GM12878 (cell line): ENCODE results near the gene REEP6. TPM values are rescaled to one million over a fixed set of nuclear protein-coding genes. Genes with fewer than 3 reads are reported as not detected.

Experiments
- ATAC-seq: fragments of 200-7000 bp; cut with Tn5 transposase; 3 replicates; pipeline ENCODE4 v1.9.1; 2020; ENCODE audit warnings: mild to moderate bottlenecking, moderate library complexity
- BruUV-seq: library from RNA; stranded (reverse); fragments of 400-500 nt; replicated peaks from 2 replicates; lab custom pipeline; 2021; lab: Mats Ljungman, UMichigan
- CTCF ChIA-PET: fragments of 300-600 bp; sonication (Branson Sonifier 250); formaldehyde crosslinking; extraction: SDS; loops from one replicate; lab custom pipeline; 2021; ENCODE audit warnings: inconsistent platforms; lab: Yijun Ruan, JAX
- POLR2A ChIA-PET: fragments of 350-600 bp; formaldehyde crosslinking; extraction: SDS; loops from one replicate; lab custom pipeline; 2021; ENCODE audit warnings: inconsistent platforms; lab: Charles Lee
- RAD21 ChIA-PET: fragments of 300-600 bp; sonication (Branson Sonifier 250); formaldehyde crosslinking; loops from one replicate; lab custom pipeline; 2023; ENCODE audit warnings: antibody characterized with exemption; ENCODE audit not compliant: unreplicated experiment; lab: Charles Lee
- SMC1A ChIA-PET: fragments of 300-600 bp; sonication (Branson Sonifier 250); formaldehyde crosslinking; loops from one replicate; lab custom pipeline; 2023; ENCODE audit not compliant: unreplicated experiment, uncharacterized antibody; lab: Charles Lee
- DNase-seq: peaks from one replicate; pipeline ENCODE4 v3.0.0-alpha.2; 2011; ENCODE audit warnings: low read depth, low spot score
- FAIRE-seq: peaks from 3 replicates; lab custom pipeline; 2011; peaks lifted over from hg19 to GRCh38; lab: Jason Lieb, UNC
- H2AFZ ChIP-seq: 2 replicates; pipeline ENCODE4 v1.6.0; 2011; ENCODE audit warnings: low read depth, low read length, control low read depth; ENCODE audit not compliant: control insufficient read depth
- H3K27ac ChIP-seq: 2 replicates; pipeline ENCODE4 v1.5.1; 2011; ENCODE audit warnings: control low read depth; ENCODE audit not compliant: control insufficient read depth, insufficient read depth
- H3K27me3 ChIP-seq, 2 experiments: replicated peaks in 1 of 2; 2 replicates each; pipeline versions ENCODE4 v1.6.0 to v1.6.1; 2011; ENCODE audit warnings: low read length in 1 of 2; ENCODE audit not compliant: control insufficient read depth in 2 of 2, insufficient read depth in 2 of 2
- H3K36me3 ChIP-seq, 2 experiments: 2 replicates each; pipeline ENCODE4 v1.5.1; 2011; ENCODE audit warnings: low read length in 1 of 2; ENCODE audit not compliant: control insufficient read depth in 2 of 2, insufficient read depth in 2 of 2
- H3K4me1 ChIP-seq: 2 replicates; pipeline ENCODE4 v1.6.1; 2011; ENCODE audit warnings: mild to moderate bottlenecking, low read length, moderate library complexity, mixed read lengths; ENCODE audit not compliant: control insufficient read depth, insufficient read depth
- H3K4me2 ChIP-seq: 2 replicates; pipeline ENCODE4 v1.6.0; 2011; ENCODE audit warnings: control low read depth; ENCODE audit not compliant: control insufficient read depth, insufficient read depth
- H3K4me3 ChIP-seq: fragments of 200-600 bp; sonication (generic); 2 replicates; pipeline ENCODE4 v1.5.1; 2016
- H3K79me2 ChIP-seq: 2 replicates; pipeline ENCODE4 v1.6.0; 2011; ENCODE audit warnings: low read length; ENCODE audit not compliant: control insufficient read depth, insufficient read depth
- H3K9ac ChIP-seq: 2 replicates; pipeline ENCODE4 v1.8.0; 2011; ENCODE audit warnings: low read length, control low read depth, mixed read lengths; ENCODE audit not compliant: control insufficient read depth, insufficient read depth
- H3K9me3 ChIP-seq: replicated peaks from 3 replicates; pipeline ENCODE4 v1.5.1; 2011; ENCODE audit warnings: mild to moderate bottlenecking, low read length; ENCODE audit not compliant: control insufficient read depth, insufficient read depth
- H4K20me1 ChIP-seq: 2 replicates; pipeline ENCODE4 v1.6.0; 2011; ENCODE audit not compliant: control insufficient read depth, insufficient read depth
- BCL11A ChIP-seq: IDR thresholded peaks from 2 replicates; pipeline ENCODE4 v1.6.1; 2011; ENCODE audit warnings: low read depth, low read length
- CHD2 ChIP-seq: IDR thresholded peaks from 2 replicates; pipeline ENCODE4 v1.6.1; 2011; ENCODE audit warnings: low read depth, low read length, improper control_type of control experiment, borderline replicate concordance
- EED ChIP-seq: sonication (generic); IDR thresholded peaks from 2 replicates; pipeline ENCODE4 v1.6.1; 2016; ENCODE audit warnings: antibody characterized with exemption, low read depth
- FOXK2 ChIP-seq: fragments of 450-650 bp; IDR thresholded peaks from 2 replicates; pipeline ENCODE4 v1.6.1; 2017; ENCODE audit warnings: mild to moderate bottlenecking, moderate library complexity
- HDGF ChIP-seq: fragments of 450-650 bp; IDR thresholded peaks from 2 replicates; pipeline ENCODE4 v1.6.1; 2016; ENCODE audit warnings: antibody characterized with exemption
- IKZF2 ChIP-seq, 2 experiments: fragments of 450-650 bp; IDR thresholded peaks; 2 replicates each; pipeline ENCODE4 v1.6.1; 2017; ENCODE audit warnings: mild to moderate bottlenecking in 2 of 2, moderate library complexity in 2 of 2
- IRF5 ChIP-seq: fragments of 450-650 bp; IDR thresholded peaks from 2 replicates; pipeline ENCODE4 v1.6.1; 2017; ENCODE audit warnings: borderline replicate concordance
- MTA3 ChIP-seq: IDR thresholded peaks from 2 replicates; pipeline ENCODE4 v1.6.1; 2012; ENCODE audit warnings: low read length, inconsistent platforms, borderline replicate concordance
- MYB ChIP-seq: fragments of 150-350 bp; IDR thresholded peaks from 2 replicates; pipeline ENCODE4 v1.6.1; 2014; ENCODE audit warnings: mild to moderate bottlenecking, low read depth, low read length, borderline replicate concordance
- NBN ChIP-seq: fragments of 450-650 bp; IDR thresholded peaks from 2 replicates; pipeline ENCODE4 v1.6.1; 2016
- NFXL1 ChIP-seq: fragments of 450-650 bp; IDR thresholded peaks from 2 replicates; pipeline ENCODE4 v1.6.1; 2017; ENCODE audit warnings: antibody characterized with exemption, mild to moderate bottlenecking, borderline replicate concordance
- NR2C1 ChIP-seq: fragments of 450-650 bp; IDR thresholded peaks from 2 replicates; pipeline ENCODE4 v1.6.1; 2017; ENCODE audit warnings: antibody characterized with exemption, mild to moderate bottlenecking, moderate library complexity
- RAD21 ChIP-seq: IDR thresholded peaks from 2 replicates; pipeline ENCODE4 v1.6.1; 2011; ENCODE audit warnings: mild to moderate bottlenecking, low read depth, low read length, moderate library complexity; ENCODE audit not compliant: insufficient read depth
- RFX5 ChIP-seq: IDR thresholded peaks from 2 replicates; pipeline ENCODE4 v1.6.1; 2011; ENCODE audit warnings: low read depth, low read length, improper control_type of control experiment
- SP1 ChIP-seq: IDR thresholded peaks from one replicate; pipeline ENCODE4 v1.6.1; 2011; ENCODE audit warnings: low read depth, low read length
- SREBF2 ChIP-seq: IDR thresholded peaks from 2 replicates; pipeline ENCODE4 v1.6.1; 2012; ENCODE audit warnings: mild to moderate bottlenecking, low read length
- SRF ChIP-seq, 2 experiments: IDR thresholded peaks; 2 replicates each; pipeline ENCODE4 v1.6.1; 2011; ENCODE audit warnings: low read depth in 2 of 2, low read length in 2 of 2, mild to moderate bottlenecking in 1 of 2, moderate library complexity in 1 of 2
- SUPT20H ChIP-seq: IDR thresholded peaks from 2 replicates; pipeline ENCODE4 v1.6.1; 2011; ENCODE audit warnings: low read depth, mild to moderate bottlenecking, low read length, moderate library complexity, borderline replicate concordance; ENCODE audit not compliant: control insufficient read depth
- ZBED1 ChIP-seq: IDR thresholded peaks from 2 replicates; pipeline ENCODE4 v1.6.1; 2016; ENCODE audit warnings: borderline replicate concordance
- ZBTB11 ChIP-seq: fragments of 450-650 bp; formaldehyde crosslinking; IDR thresholded peaks from 2 replicates; pipeline ENCODE4 v1.5.0; 2022; ENCODE audit warnings: mild to moderate bottlenecking, missing genetic modification characterization
- ZNF207 ChIP-seq: fragments of 450-650 bp; IDR thresholded peaks from 2 replicates; pipeline ENCODE4 v1.6.1; 2014; ENCODE audit warnings: antibody characterized with exemption, mild to moderate bottlenecking, borderline replicate concordance
- WGBS: methylation state at CpG from one replicate; pipeline ENCODE4 v1.1.6; 2016; ENCODE audit warnings: low lambda C conversion rate; ENCODE audit not compliant: insufficient replicate concordance, insufficient coverage; ENCODE audit errors: missing lambda C conversion rate; 5-methylcytosine and 5-hydroxymethylcytosine counted together
- in situ Hi-C: fragments of 300-500 bp; cut with MboI; formaldehyde crosslinking; loops from 9 replicates; pipeline ENCODE4 v1.14.3; 2018; ENCODE audit warnings: mixed read lengths
- intact Hi-C: fragments of 100-400 bp; cut with micrococcal nuclease; formaldehyde crosslinking; loops from one replicate; pipeline ENCODE4 v1.14.2; 2022; ENCODE audit not compliant: unreplicated experiment
- polyA plus RNA-seq, 11 experiments: library from polyadenylated mRNA; depleted of rRNA in 4 of 11; unstranded in 6 of 11; stranded (reverse) in 5 of 11; fragments of >200 nt; fragmentation: Nextera tagmentation in 4 of 11; fragmentation: Illumina TruSeq in 1 of 11; extraction: Ambion mirVana in 4 of 11; extraction: Trizol in 1 of 11; gene quantifications; 1 replicate in 1 of 11; 2 replicates in 10 of 11; pipeline versions ENCODE4 v1.2.1 to v1.2.3, GENCODE V29; 2011 to 2016; ENCODE audit warnings: inconsistent platforms in 2 of 11, missing spikeins in 2 of 11, low read depth in 1 of 11
- total RNA-seq, 4 experiments: library from RNA; depleted of rRNA in 3 of 4; stranded (reverse); fragments of >200 nt in 3 of 4; fragmentation: Illumina TruSeq in 1 of 4; extraction: Trizol in 1 of 4; gene quantifications; 2 replicates each; pipeline versions ENCODE4 v1.2.1 to v1.2.3, GENCODE V29; 2013 to 2021

REEP6 gene
- total and polyA plus RNA-seq, 10 of the 15 experiments (the other 5 are each of a cell fraction or from before 2014, with no cell fraction given): 0.06 to 1.1 (median 0.39) TPM; not detected in 2

GRCh38 chr19:1490311-1491113, 469 bp upstream of the REEP6 start, which contains the start of gene PCSK4:
Gene PCSK4, minus strand, starts transcription at chr19:1490350. Its CDS starts 4 bp downstream, at chr19:1490346.
- Histone ChIP-seq H2AFZ (peak within 1 kb of the TSS; percentile 89), H3K9ac (peak within 1 kb of the TSS; percentile 52; the same call in 1 of the 2 replicates), H3K4me1 (no peaks in the 10 kb centered on the region; the same call in 1 of the 2 replicates), H3K4me2 (peak within 1 kb of the TSS; percentile 87), H4K20me1 (no peaks in the 10 kb centered on the region), H3K9me3 (no peaks in the 10 kb centered on the region), H3K4me3 (peak within 1 kb of the TSS; percentile 65; the same call in 1 of the 2 replicates), H3K36me3 (no peaks in the 10 kb centered on the region), H3K27me3 (no peaks in the 10 kb centered on the region; a peak in 1 of 4 replicates), H3K27ac (no peak within 1 kb of the TSS), H3K79me2 (no peaks in the 10 kb centered on the region)
- peak; percentile 96 for ATAC-seq
- in situ Hi-C loops: no loop called here
- CTCF ChIA-PET: interaction anchor here (1.0 kb wide), 1 partner anchor 56 kb away, joined by 3 read pairs; no protein-coding TSS in a partner anchor
- under 1% methylated on average over 66 of the region's 74 CpGs for WGBS
- peak; percentile 87 for DNase-seq
- RAD21 ChIA-PET: interaction anchor here (0.9 kb wide), 1 partner anchor 159 kb away, joined by 3 read pairs; no protein-coding TSS in a partner anchor
- FAIRE-seq: peak; percentile 99
- SMC1A ChIA-PET: interaction anchor here (0.6 kb wide), 1 partner anchor 11 kb away, joined by 3 read pairs; no protein-coding TSS in a partner anchor
- POLR2A ChIA-PET: interaction anchor here (0.6 to 1.3 kb wide), 3 partner anchors 13 to 102 kb away, joined by 3 to 5 read pairs (median 3); partner anchors contain the start of gene MBD3
- no TSS peak for BruUV-seq
- intact Hi-C loops: no loop called here
- TF ChIP-seq RAD21 (no peak), HDGF (peak; percentile 99), IKZF2 (IDR thresholded peaks at IDR 0.05) (no peak), RFX5 (0 out of 2 replicates have a peak, but pooled peaks have one; percentile 46), CHD2 (0 out of 2 replicates have a peak, but pooled peaks have one; percentile 48), ZBED1 (no peak), IRF5 (no peak), ZNF207 (peak; percentile 69; the same call in 1 of the 2 replicates), SRF (IDR thresholded peaks at IDR 0.05; ENCODE audit: low read depth in 2 of 2, low read length in 2 of 2) (no peak), NR2C1 (peak; percentile 36; the same call in 1 of the 2 replicates), EED (no peak), FOXK2 (peak; percentile 95), NFXL1 (no peak), MYB (no peak), NBN (peak; percentile 93), SUPT20H (no peak), MTA3 (no peak), SREBF2 (no peak), SP1 (peak; percentile 85), ZBTB11 (no peak), BCL11A (no peak)
